GM21381 (cell line): Measurements from ENCODE around the gene ATXN1.
"Not testable (repeated sequence)": the region's sequence is repeated elsewhere in the genome, so short reads cannot be mapped to it uniquely, and the experiment has no call there.

ENCODE experiments used
- ATAC-seq: cut with Tn5 transposase; IDR thresholded peaks from one replicate; pipeline ENCODE4 v1.9.1; 2021; ENCODE audit warnings: mild to moderate bottlenecking, moderate library complexity; ENCODE audit not compliant: unreplicated experiment

The ATXN1 gene

DNA sequence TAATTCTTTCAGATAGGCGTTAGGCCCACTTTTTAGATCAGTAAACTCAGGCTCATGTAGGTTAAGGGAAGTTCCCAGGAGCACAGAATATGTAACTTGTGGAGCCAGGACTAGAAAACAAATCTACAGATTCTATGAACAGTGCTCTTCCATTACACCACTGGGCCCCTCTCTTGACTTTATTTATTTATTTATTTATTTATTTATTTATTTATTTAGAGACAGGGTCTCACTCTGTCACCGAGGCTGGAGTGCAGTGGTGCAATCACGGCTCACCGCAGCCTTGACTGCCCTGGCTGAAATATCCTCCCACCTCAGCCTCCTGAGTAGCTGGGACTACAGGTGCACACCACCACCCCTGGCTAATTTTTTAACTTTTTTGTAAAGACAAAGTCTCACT is 382.9 kb downstream of the ATXN1 start:
- ATAC-seq: not testable (repeated sequence)

- ATAC-seq: no peak
These were observed 383.8 kb downstream of the ATXN1 start for GRCh38 chr6:16377470-16377869.

- no peak for ATAC-seq
These were observed 385.4 kb downstream of the ATXN1 start for GRCh38 chr6:16375843-16376242.

DNA sequence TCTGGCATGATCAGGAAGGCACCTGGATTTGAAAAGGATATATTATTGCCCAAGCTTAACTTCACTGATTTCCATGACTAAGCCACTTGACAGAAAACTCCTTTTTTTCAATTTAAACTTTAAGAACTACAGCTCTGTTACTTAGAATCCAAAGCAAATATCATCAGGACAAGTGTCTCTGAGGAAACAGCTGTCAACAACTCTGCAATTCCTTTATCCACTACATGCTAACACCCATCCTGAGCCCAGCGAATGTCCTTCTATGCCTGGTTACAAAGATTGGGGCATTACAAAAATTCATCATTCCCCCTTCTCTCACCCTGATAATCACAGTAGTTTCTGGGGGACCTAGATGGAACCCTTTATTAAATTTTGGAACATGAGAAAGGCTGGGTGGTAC is 386.1 kb downstream of the ATXN1 start:
- no peak for ATAC-seq

- ATAC-seq: peak; percentile 45
These were observed 386.6 kb downstream of the ATXN1 start for GRCh38 chr6:16374461-16375200.

DNA sequence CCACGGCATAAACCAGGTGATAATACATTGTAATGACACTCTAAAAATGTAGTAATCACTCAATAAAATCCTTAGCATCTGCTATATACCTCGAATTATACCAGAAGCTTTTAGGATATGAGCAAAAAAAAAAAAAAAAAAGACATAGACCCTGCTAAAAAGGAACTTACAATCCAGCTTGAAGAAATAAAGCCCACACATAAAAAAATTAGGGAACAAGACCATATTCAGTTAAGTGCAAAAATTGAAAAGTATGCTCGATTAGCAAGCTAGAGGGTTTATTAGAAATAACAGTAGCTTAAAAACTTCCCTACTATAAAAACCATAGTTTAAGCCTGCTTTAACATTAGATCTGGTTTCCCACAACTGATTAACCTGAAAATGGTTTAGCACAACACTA is 387.2 kb downstream of the ATXN1 start:
- no peak for ATAC-seq

GRCh38 chr6:16372029-16372776 is 389.1 kb downstream of the ATXN1 start:
- no peak for ATAC-seq

DNA sequence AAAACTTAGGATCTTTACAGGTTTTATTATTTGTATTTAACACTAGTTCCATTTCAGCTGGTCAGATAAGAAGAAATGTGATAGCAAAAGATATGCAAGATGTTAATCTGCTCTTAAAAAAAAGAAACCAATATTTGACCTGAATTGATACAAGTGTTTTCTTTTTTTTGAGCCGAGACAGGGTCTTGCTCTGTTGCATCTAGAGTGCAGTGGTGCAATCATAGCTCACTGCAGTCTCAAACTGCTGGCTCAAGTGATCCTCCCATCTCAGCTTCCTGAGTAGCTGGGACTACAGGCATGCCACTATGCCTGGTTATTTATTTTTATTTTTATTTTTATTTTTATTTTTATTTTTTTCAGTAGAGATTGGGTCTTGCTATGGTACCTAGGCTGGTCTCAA is 389.9 kb downstream of the ATXN1 start:
- no peak for ATAC-seq

DNA sequence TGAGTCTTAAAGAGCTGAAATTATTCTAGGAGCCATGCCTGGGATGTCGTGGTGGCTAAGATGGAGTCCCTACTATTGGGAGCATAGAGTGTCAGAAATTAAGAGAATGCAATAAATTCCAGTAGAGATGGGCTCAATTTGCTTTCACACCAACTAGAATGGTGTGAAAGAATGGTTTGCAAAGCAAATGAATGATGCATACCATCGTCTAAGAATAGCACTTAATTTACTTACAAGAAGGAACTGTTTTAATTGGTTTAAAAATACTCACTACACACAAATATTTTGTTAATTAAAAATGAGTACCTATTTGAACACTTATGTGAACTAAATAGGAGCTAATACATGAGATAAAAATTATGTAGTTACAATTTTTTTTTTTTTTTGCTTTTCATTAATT is 390.3 kb downstream of the ATXN1 start:
- ATAC-seq: no peak

- ATAC-seq: no peak
These were observed 391.3 kb downstream of the ATXN1 start for GRCh38 chr6:16369989-16370388.

GRCh38 chr6:16369140-16369745 is 392.0 kb downstream of the ATXN1 start:
- ATAC-seq: no peak

DNA sequence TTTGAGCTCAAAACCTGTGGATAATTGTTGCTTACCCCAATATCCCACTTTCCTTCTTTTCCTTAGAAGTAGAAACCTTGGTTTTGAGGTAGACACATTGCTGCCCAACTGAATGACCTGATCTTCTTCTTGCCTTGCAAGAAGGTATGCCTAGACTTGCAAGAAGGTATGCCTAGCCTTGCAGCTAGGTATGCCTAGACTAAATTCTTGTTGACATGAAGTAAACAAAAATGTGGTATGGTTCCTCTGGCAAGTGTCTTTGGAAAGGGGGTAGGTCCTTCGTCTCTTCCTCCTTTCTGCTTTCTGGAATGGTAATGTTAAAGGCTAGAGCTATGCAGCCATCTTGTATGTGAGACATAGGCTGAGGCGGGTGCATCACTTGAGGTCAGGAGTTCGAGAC is 393.7 kb downstream of the ATXN1 start:
- no peak for ATAC-seq

- ATAC-seq: no peak
These were observed 397.5 kb downstream of the ATXN1 start for GRCh38 chr6:16363749-16364148.

GRCh38 chr6:16362819-16363589 is 398.3 kb downstream of the ATXN1 start:
- no peak for ATAC-seq

GRCh38 chr6:16362296-16362695 is 399.0 kb downstream of the ATXN1 start:
- ATAC-seq: no peak

DNA sequence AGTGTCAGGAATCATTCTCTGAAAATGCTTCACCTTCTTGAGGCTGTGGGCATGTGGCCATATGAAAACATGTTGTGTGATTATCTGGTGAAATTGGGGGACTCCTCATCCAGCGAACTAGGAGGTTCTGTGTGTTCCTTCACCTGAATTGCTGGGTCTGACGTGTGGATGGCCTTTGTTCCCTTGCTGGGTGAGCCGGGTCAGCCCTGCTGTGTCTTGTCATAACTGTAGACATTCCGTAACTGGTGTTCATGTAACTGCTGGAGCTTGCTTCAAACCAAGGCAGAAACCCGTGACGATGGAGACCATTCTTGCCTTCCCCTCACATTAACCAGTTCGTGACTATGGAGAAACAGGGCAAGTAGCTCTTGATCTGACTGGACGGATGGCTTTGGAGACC is 399.4 kb downstream of the ATXN1 start:
- no peak for ATAC-seq

DNA sequence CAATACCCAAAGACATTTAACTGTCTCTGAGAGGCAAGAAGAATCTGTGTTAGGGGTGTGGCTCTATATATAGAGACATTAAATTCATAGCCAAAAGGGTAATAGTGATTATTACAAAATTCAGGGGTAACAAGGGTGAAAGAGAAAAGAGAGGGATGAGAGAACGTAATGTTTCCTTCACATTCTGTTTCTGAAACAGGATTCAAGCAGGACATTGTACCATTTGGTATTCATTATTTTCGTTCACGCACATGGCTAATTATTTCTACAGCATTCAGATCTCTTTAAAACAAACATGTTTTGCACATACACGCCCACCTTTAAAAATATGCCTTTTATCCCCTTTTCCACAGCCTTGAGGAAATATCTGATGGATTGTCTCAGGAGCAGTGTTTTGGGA is 400.1 kb downstream of the ATXN1 start:
- no peak for ATAC-seq

DNA sequence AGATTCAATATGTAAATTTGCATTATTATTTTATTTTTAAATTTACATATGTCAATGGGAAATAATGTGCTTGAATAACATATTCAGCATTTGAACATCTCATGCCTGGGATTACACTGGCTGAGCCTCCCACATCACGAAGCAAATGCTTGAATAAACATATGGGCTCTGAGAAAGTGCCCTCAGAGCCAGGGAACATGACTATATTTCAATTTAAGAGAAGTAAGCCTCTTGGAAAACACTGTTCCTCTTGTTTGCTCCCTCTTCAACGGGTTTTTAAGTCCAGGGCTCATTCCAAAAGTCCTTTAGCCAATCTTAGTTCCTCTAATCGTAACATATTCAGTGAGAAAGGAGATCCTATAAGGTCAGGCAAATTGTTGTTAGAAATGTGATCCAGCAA is 400.9 kb downstream of the ATXN1 start:
- no peak for ATAC-seq

- no peak for ATAC-seq
These were observed 401.7 kb downstream of the ATXN1 start for GRCh38 chr6:16359563-16359962.

- no peak for ATAC-seq
These were observed 402.6 kb downstream of the ATXN1 start for GRCh38 chr6:16358531-16359138.
